Lung (tissue), 12 donors: ENCODE measurements around the gene PIK3CD. TPM values are rescaled to one million over a fixed set of nuclear protein-coding genes. Genes with fewer than 3 reads are reported as not detected.
A peak's percentile ranks its signal among the peaks of the same experiment; 100 is the strongest.

Source experiments
- ATAC-seq: fragments of 200-7000 bp; cut with Tn5 transposase; one replicate; pipeline ENCODE4 v1.9.1; 2020; ENCODE audit warnings: moderate number of reproducible peaks; ENCODE audit not compliant: insufficient read depth, low FRiP score
- DNase-seq, 3 donors: peaks; one replicate each; pipeline ENCODE4 v3.0.0-alpha.2; 2013 to 2017
- H3K27ac ChIP-seq, 2 donors: one replicate each; pipeline ENCODE4 v1.5.1; 2013; ENCODE audit warnings: mild to moderate bottlenecking in 2 of 2, moderate library complexity in 2 of 2, control low read depth in 1 of 2, inconsistent platforms in 1 of 2, low read depth in 1 of 2, low read length in 1 of 2
- H3K27me3 ChIP-seq, 3 donors: one replicate each; pipeline ENCODE4 v1.5.1; 2013; ENCODE audit warnings: low read length in 2 of 3; ENCODE audit not compliant: control insufficient read depth in 3 of 3, insufficient read depth in 3 of 3
- H3K36me3 ChIP-seq, 4 donors: one replicate each; pipeline ENCODE4 v1.5.1; 2013; ENCODE audit warnings: low read length in 4 of 4, mild to moderate bottlenecking in 1 of 4, moderate library complexity in 1 of 4; ENCODE audit not compliant: control insufficient read depth in 4 of 4, insufficient read depth in 4 of 4
- H3K4me1 ChIP-seq, 5 donors: one replicate each; pipeline ENCODE4 v1.5.1; 2013; ENCODE audit warnings: low read length in 5 of 5, mild to moderate bottlenecking in 2 of 5, moderate library complexity in 1 of 5; ENCODE audit not compliant: control insufficient read depth in 5 of 5, insufficient read depth in 5 of 5
- H3K4me3 ChIP-seq: one replicate; pipeline ENCODE4 v1.5.1; 2013; ENCODE audit warnings: mild to moderate bottlenecking, control low read depth, moderate library complexity
- H3K9ac ChIP-seq, 2 donors: one replicate each; pipeline ENCODE4 v1.5.1; 2013; ENCODE audit warnings: low read length in 2 of 2, control low read depth in 1 of 2; ENCODE audit not compliant: insufficient read depth in 1 of 2
- H3K9me3 ChIP-seq, 4 donors: one replicate each; pipeline ENCODE4 v1.5.1; 2013; ENCODE audit warnings: low read length in 3 of 4, mild to moderate bottlenecking in 1 of 4, moderate library complexity in 1 of 4; ENCODE audit not compliant: control insufficient read depth in 4 of 4, insufficient read depth in 3 of 4
- WGBS, 2 donors: extraction: QIAGEN DNeasy Blood & Tissue Kit; methylation state at CpG; one replicate each; pipeline ENCODE4 v1.1.7; 2013; 5-methylcytosine and 5-hydroxymethylcytosine counted together
- polyA plus RNA-seq, 2 donors: library from polyadenylated mRNA; stranded (reverse); fragments of 200-250 nt; gene quantifications; one replicate each; pipeline ENCODE4 v1.2.1, GENCODE V29; 2013
- total RNA-seq, 2 donors: library from RNA; depleted of rRNA in 1 of 2; stranded (reverse); fragments of >200 nt in 1 of 2; gene quantifications; one replicate each; pipeline ENCODE4 v1.2.1, GENCODE V29; 2014 to 2021
- TF ChIP-seq, protein P1 (sequence below): IDR thresholded peaks from 2 replicates; pipeline ENCODE4 v1.5.1; 2012; ENCODE audit warnings: mild to moderate bottlenecking; ENCODE audit errors: control extremely low read depth, extremely low read depth
- donor health status: control.
- donor health status: control.
- donor health status: Bipolar disorder and iron deficiency.
- donor health status: healthy.
- donor health status: DM: yes; HTN: yes; CAD: no.

The PIK3CD gene
- total and polyA plus RNA-seq, 4 donors = 7.8 to 29.6 (median 21.8) TPM

DNA sequence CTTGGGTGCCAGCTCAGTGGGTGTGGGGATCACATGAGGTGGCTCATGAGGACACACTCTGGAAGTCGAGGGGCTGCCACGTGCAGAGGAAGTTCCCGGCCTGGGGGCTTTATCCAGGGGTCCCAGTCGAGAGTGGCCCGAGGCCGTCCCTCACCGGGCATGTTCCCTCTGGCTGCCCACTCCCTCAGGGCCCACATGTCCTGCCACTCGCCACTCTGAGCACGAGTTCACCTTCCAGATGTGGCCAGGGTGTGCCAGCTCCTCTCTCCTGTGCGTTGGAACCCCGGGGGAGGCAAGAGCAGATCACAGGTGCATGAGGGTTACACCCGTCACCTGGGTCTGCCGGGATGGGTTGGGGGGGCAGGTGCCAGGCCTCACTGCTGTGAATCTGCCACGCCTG lies 48.2 kb upstream of the PIK3CD start:
- DNase-seq (no peak), ATAC-seq (no peak)
- Histone ChIP-seq H3K9me3 (no peaks in the 10 kb centered on the region), H3K27me3 (no peaks in the 10 kb centered on the region), H3K27ac (no peak overlapping the region), H3K36me3 (peaks cover 5 to 32% (median 22%) of the 10 kb centered on the region in 4 donors), H3K4me3 (no peak overlapping the region), H3K4me1 (peaks cover 0 to 6% (median 2%) of the 10 kb centered on the region in 5 donors), H3K9ac (no peak overlapping the region)
- TF ChIP-seq, protein P1, sequence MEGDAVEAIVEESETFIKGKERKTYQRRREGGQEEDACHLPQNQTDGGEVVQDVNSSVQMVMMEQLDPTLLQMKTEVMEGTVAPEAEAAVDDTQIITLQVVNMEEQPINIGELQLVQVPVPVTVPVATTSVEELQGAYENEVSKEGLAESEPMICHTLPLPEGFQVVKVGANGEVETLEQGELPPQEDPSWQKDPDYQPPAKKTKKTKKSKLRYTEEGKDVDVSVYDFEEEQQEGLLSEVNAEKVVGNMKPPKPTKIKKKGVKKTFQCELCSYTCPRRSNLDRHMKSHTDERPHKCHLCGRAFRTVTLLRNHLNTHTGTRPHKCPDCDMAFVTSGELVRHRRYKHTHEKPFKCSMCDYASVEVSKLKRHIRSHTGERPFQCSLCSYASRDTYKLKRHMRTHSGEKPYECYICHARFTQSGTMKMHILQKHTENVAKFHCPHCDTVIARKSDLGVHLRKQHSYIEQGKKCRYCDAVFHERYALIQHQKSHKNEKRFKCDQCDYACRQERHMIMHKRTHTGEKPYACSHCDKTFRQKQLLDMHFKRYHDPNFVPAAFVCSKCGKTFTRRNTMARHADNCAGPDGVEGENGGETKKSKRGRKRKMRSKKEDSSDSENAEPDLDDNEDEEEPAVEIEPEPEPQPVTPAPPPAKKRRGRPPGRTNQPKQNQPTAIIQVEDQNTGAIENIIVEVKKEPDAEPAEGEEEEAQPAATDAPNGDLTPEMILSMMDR = no peak
- WGBS, 2 donors = 94 to 98% methylated on average over 12 to 14 of the region's 14 CpGs

DNA sequence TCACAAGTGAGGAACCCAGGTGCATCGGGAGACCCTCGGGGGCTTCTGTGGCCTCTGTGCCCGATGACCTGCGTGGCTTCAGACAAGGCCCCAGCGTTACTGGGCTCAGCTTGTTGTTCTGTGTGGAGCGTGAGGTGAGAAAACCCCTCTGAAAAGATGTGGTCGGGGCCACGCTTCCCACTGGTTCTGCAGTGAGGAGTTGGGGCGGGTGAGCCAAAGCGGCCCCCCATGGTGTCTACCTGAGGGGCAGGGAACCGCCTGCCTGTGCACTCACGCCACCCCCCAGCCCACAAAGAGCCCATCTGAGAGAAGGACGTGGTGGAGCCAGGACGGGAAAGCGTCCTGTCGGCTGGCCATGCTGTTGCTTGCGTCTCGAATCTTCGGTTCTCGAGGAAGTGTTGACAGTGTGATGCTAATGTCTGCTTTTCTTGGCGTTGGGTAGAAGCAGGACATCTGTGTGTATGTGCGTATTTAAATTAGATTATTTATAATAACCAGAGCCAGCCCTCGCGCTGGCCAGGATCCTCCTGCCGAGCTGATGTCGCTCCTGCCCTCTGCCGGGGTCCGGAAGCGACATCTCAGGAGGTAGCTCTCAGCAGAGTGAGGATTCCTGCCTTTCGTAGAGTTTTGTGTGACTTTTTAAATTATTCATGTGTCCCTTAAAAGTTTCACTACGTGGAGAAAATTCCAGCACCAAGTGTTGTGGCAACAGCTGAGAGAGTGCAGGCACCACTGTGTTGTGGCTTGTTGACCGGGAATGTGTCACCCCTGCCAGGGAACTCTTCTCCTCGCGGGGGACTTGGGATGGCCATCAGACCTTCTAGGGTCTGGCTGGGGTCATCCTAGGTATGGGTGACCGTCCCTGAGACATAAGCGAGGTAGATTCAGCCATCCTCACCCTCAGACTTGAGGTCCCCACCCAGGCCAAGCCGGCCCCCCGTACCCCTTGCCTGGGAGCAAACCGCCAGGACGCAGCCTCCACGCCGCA lies 47.5 kb upstream of the PIK3CD start:
- Histone ChIP-seq H3K9ac (no peak overlapping the region), H3K9me3 (no peaks in the 10 kb centered on the region), H3K4me1 (peaks cover 0 to 6% (median 2%) of the 10 kb centered on the region in 5 donors), H3K27me3 (no peaks in the 10 kb centered on the region), H3K4me3 (no peak overlapping the region), H3K36me3 (peaks cover 5 to 37% (median 22%) of the 10 kb centered on the region in 4 donors), H3K27ac (no peak overlapping the region)
- ATAC-seq (no peak), DNase-seq (peak; percentile 66 to 94 (median 83))
- TF ChIP-seq, protein P1 = no peak
- whole genome bisulfite sequencing, 2 donors = 88 to 90% methylated on average over 42 of the region's 42 CpGs

DNA sequence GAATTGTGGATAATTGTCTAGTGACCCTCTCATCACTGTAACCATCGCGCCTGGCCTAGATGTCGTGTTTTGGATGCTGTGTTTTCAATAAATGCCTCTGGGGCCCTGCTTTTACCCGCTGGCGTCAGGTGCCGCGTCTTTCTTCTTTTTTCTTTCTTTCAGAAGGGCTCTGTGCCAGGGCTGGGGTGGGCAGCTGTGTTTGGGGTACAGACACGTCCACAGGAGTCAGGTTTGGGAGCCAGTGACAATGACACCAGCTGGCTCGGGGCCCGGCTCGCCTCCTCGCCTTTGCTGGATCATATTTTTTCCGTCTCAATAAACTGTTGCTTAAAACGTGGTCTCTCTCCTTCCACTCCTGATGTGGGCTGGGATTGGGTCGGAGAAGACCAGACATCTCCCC lies 46.7 kb upstream of the PIK3CD start:
- H3K27ac ChIP-seq = no peak overlapping the region
- no peak overlapping the region for H3K9ac ChIP-seq
- 93 to 96% methylated on average over 15 of the region's 15 CpGs for WGBS, 2 donors
- no peak overlapping the region for H3K4me3 ChIP-seq
- no peaks in the 10 kb centered on the region for H3K9me3 ChIP-seq
- TF ChIP-seq, protein P1 = no peak
- no peaks in the 10 kb centered on the region for H3K27me3 ChIP-seq
- peaks cover 0 to 6% (median 2%) of the 10 kb centered on the region in 5 donors for H3K4me1 ChIP-seq
- ATAC-seq (no peak), DNase-seq (no peak)
- H3K36me3 ChIP-seq = peaks cover 5 to 44% (median 21%) of the 10 kb centered on the region in 4 donors
